SK-N-SH (cell line): ENCODE measurements around the gene C16orf87.

Experiments
- CTCF ChIP-seq: fragments of 200-600 bp; sonication (generic); IDR thresholded peaks from 2 replicates; pipeline ENCODE4 v1.6.1; 2017; ENCODE audit warnings: antibody characterized with exemption, mild to moderate bottlenecking, moderate library complexity
- POLR2AphosphoS5 ChIP-seq: IDR thresholded peaks from 2 replicates; pipeline ENCODE4 v1.6.1; 2012; ENCODE audit warnings: low read depth, low read length

- TF ChIP-seq CTCF (no peak), POLR2AphosphoS5 (no peak)
Measured at GRCh38 chr16:46859719-46860152, 28.8 kb upstream of the C16orf87 start.
